HEK293T (cell line): ENCODE results near the gene EFCAB8.

Experiments
- CTCF ChIA-PET: fragments of 350-600 bp; formaldehyde crosslinking; extraction: SDS; loops from one replicate; lab custom pipeline; 2021; ENCODE audit warnings: antibody characterized with exemption, inconsistent platforms; lab: Yijun Ruan, JAX
- POLR2A ChIA-PET: fragments of 350-600 bp; formaldehyde crosslinking; extraction: SDS; loops from one replicate; lab custom pipeline; 2020; ENCODE audit warnings: antibody characterized with exemption, inconsistent platforms; lab: Yijun Ruan, JAX
- DNase-seq: peaks from one replicate; pipeline ENCODE4 v3.0.0; 2012; ENCODE audit warnings: mixed read lengths; ENCODE audit errors: extremely low spot score
- ARNT ChIP-seq: fragments of 450-650 bp; IDR thresholded peaks from 2 replicates; pipeline ENCODE4 v1.6.1; 2017; ENCODE audit warnings: mild to moderate bottlenecking
- BHLHE40 ChIP-seq: fragments of 450-650 bp; IDR thresholded peaks from 2 replicates; pipeline ENCODE4 v1.6.1; 2016; ENCODE audit warnings: mild to moderate bottlenecking, moderate library complexity, borderline replicate concordance
- CTBP1 ChIP-seq: fragments of 450-650 bp; IDR thresholded peaks from 2 replicates; pipeline ENCODE4 v1.6.1; 2016; ENCODE audit warnings: borderline replicate concordance
- ELF4 ChIP-seq: fragments of 450-650 bp; IDR thresholded peaks from 2 replicates; pipeline ENCODE4 v1.6.1; 2017; ENCODE audit warnings: antibody characterized with exemption
- FOXA1 ChIP-seq: fragments of 450-650 bp; IDR thresholded peaks from 2 replicates; pipeline ENCODE4 v1.6.1; 2016; ENCODE audit warnings: mild to moderate bottlenecking
- FOXK2 ChIP-seq: fragments of 450-650 bp; IDR thresholded peaks from 2 replicates; pipeline ENCODE4 v1.6.1; 2016; ENCODE audit warnings: mild to moderate bottlenecking
- FOXM1 ChIP-seq: fragments of 450-650 bp; IDR thresholded peaks from 2 replicates; pipeline ENCODE4 v1.6.1; 2017; ENCODE audit warnings: mild to moderate bottlenecking, borderline replicate concordance
- HDGF ChIP-seq: fragments of 450-650 bp; IDR thresholded peaks from 2 replicates; pipeline ENCODE4 v1.6.1; 2017; ENCODE audit warnings: antibody characterized with exemption, borderline replicate concordance
- L3MBTL2 ChIP-seq: fragments of 450-650 bp; conservative IDR thresholded peaks from 2 replicates; pipeline ENCODE4 v1.6.1; 2016; ENCODE audit warnings: mild to moderate bottlenecking
- LEF1 ChIP-seq: fragments of 450-650 bp; IDR thresholded peaks from 2 replicates; pipeline ENCODE4 v1.6.1; 2017; ENCODE audit warnings: mild to moderate bottlenecking, borderline replicate concordance
- NFRKB ChIP-seq: fragments of 450-650 bp; IDR thresholded peaks from 2 replicates; pipeline ENCODE4 v1.6.1; 2016; ENCODE audit warnings: mild to moderate bottlenecking, moderate library complexity
- PKNOX1 ChIP-seq: fragments of 450-650 bp; IDR thresholded peaks from 2 replicates; pipeline ENCODE4 v1.6.1; 2016
- SP1 ChIP-seq: fragments of 450-650 bp; IDR thresholded peaks from 2 replicates; pipeline ENCODE4 v1.6.1; 2017
- SUZ12 ChIP-seq: fragments of 450-650 bp; IDR thresholded peaks from 2 replicates; pipeline ENCODE4 v1.6.1; 2016; ENCODE audit warnings: mild to moderate bottlenecking
- TARDBP ChIP-seq: fragments of 450-650 bp; IDR thresholded peaks from 2 replicates; pipeline ENCODE4 v1.6.1; 2016
- ZNF384 ChIP-seq: fragments of 450-650 bp; IDR thresholded peaks from 2 replicates; pipeline ENCODE4 v1.6.1; 2016

The EFCAB8 gene

GRCh38 chr20:32858701-32859372, at the start of gene EFCAB8:
TSS of gene EFCAB8 (plus strand) at chr20:32858923. CDS start at chr20:32863793, 4,870 bp downstream.
- peak; percentile 21 for DNase-seq
- no peak for TF ChIP-seq BHLHE40
- TF ChIP-seq FOXA1 = no peak
- no peak for TF ChIP-seq FOXK2
- TF ChIP-seq PKNOX1 = no peak
- ChIA-PET POLR2A (no interaction called here), CTCF (interaction anchor here (0.5 kb wide), 1 partner anchor 11 kb away, joined by 4 read pairs; no protein-coding TSS in a partner anchor)

GRCh38 chr20:32809907-32810306, 48.8 kb upstream of the EFCAB8 start:
- ChIA-PET CTCF (no interaction called here), POLR2A (no interaction called here)
- DNase-seq = no peak
- TF ChIP-seq HDGF (no peak), TARDBP (no peak), NFRKB (no peak), CTBP1 (no peak), FOXA1 (no peak), PKNOX1 (no peak), FOXM1 (no peak), ELF4 (no peak), L3MBTL2 (no peak), BHLHE40 (no peak)

- TF ChIP-seq CTBP1 = no peak
- no peak for TF ChIP-seq ARNT
- no peak for TF ChIP-seq LEF1
- no peak for TF ChIP-seq FOXA1
- no peak for TF ChIP-seq FOXM1
- TF ChIP-seq ELF4 = no peak
- TF ChIP-seq HDGF = no peak
- TF ChIP-seq BHLHE40 = no peak
- no peak for TF ChIP-seq NFRKB
- no peak for TF ChIP-seq PKNOX1
- TF ChIP-seq L3MBTL2 = no peak
- no peak for TF ChIP-seq ZNF384
- no peak for TF ChIP-seq FOXK2
- no peak for TF ChIP-seq TARDBP
- TF ChIP-seq SUZ12 = no peak
- CTCF ChIA-PET = no interaction called here
- POLR2A ChIA-PET = no interaction called here
- no peak for DNase-seq
These were observed 47.8 kb upstream of the EFCAB8 start for GRCh38 chr20:32810941-32811340.

GRCh38 chr20:32811886-32812285, 46.8 kb upstream of the EFCAB8 start:
- POLR2A ChIA-PET = no interaction called here
- CTCF ChIA-PET = no interaction called here

GRCh38 chr20:32819992-32820697, 38.6 kb upstream of the EFCAB8 start:
- DNase-seq = peak; percentile 87
- CTCF ChIA-PET = interaction anchor here (0.9 kb wide), 1 partner anchor 30 kb away, joined by 3 read pairs; no protein-coding TSS in a partner anchor
- POLR2A ChIA-PET = interaction anchor here (0.9 to 3.3 kb wide), 3 partner anchors 10 to 57 kb away, joined by 3 to 14 read pairs (median 4); no protein-coding TSS in a partner anchor
- TF ChIP-seq ARNT (no peak), PKNOX1 (no peak), FOXA1 (no peak), ELF4 (no peak), CTBP1 (no peak), LEF1 (no peak), HDGF (no peak), L3MBTL2 (no peak), TARDBP (no peak), FOXK2 (no peak), BHLHE40 (no peak), SUZ12 (no peak), FOXM1 (no peak), SP1 (no peak), ZNF384 (no peak)

More at GRCh38 chr20:32811886-32812285, 46.8 kb upstream of the EFCAB8 start:
- no peak for TF ChIP-seq FOXK2
- no peak for TF ChIP-seq LEF1
- TF ChIP-seq PKNOX1 = no peak
- no peak for TF ChIP-seq SP1
- TF ChIP-seq BHLHE40 = no peak
- TF ChIP-seq NFRKB = no peak
- no peak for TF ChIP-seq ELF4
- TF ChIP-seq CTBP1 = no peak
- TF ChIP-seq HDGF = no peak
- TF ChIP-seq SUZ12 = no peak
- no peak for TF ChIP-seq L3MBTL2
- no peak for DNase-seq
